Measurements from ENCODE around the gene EXOSC1.
"Not testable (repeated sequence)": the region's sequence is repeated elsewhere in the genome, so short reads cannot be mapped to it uniquely, and the experiment has no call there.

The EXOSC1 gene, protein sequence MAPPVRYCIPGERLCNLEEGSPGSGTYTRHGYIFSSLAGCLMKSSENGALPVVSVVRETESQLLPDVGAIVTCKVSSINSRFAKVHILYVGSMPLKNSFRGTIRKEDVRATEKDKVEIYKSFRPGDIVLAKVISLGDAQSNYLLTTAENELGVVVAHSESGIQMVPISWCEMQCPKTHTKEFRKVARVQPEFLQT

DNA sequence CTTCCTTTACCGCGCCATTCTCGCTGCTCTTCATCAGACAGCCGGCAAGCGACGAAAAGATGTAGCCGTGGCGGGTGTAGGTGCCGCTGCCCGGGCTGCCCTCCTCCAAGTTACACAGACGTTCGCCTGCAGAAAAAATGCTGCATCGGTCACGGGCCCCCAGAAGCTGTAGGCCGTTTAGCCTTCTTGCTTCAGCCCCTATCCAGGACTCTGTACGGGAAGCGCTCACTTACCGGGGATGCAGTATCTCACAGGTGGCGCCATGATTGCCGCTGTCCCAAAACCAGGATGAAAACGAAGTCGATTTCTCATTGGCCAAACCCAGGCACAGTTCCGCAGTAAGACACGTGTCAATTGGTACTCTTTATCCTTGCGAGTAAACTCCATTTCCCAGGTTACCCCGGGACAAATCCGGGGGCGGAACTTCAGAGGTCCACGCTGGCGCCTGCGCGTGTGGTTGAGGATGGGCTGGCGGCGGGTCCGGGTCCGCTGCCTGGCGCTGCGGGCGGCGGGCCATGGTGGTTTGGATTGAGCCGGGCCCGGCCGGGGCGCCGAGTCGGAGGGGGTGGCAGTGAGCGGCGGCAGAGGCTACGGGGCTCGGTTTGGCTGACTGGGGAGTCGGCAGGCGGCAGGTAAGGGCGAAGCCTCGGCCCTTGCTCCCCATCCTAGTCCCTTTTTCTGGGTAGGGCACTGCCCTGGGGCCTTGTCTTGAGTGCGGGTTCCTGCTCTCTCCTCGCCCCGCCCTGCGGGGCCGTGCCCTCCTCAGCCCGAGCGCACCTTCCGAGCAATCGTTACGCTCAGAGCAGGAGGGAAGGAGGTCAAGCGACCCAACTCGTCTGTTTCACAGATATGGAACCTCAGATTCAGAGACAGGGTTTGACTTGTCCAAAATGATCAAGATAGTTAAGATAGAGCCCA lies at the start of gene EXOSC1, which contains the start of gene ZDHHC16:
Gene EXOSC1, minus strand, starts transcription at position 285 of the 918 bp plus-strand sequence. Its CDS starts 21 bp downstream, at position 264.
Gene ZDHHC16, plus strand, starts transcription at position 454 of the 918 bp plus-strand sequence. CDS start 5,501 bp downstream, outside the sequence.
- DNase-seq (ENCODE audit: low read depth in 3 of 3), result peak; percentile 85 to 92 (median 89)

DNA sequence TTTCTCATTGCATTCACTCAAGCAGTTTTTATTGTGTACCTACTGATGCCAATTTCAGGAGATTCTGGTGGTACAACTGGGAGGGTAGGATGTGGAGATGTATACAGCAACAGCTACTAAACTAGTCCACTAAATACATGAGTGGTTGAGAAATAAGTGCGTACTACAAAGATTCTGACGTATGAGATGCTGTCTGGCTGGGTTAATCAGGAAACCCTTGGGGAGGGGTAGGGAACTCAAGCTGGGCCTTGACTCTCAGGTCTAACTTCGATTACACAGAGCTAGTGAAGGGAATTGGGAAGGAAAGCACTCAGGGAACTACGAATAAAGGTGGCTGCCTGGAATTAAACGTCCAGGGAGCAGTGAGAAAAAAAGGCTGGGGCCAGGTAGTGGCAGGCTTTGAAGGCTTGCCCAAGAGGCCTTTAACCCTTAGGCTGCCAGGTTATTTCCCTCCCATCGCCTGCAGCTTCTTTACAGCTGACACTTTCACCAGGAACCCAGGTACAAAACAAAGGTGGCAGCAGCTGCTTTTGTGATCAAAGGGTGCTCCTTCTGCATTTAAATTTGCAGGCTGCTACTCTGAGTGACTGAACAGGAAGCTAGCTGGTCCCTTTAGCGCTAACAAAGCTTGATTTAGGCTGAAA lies 49.2 kb upstream of the EXOSC1 start:
- DNase-seq (ENCODE audit: low read depth in 3 of 3), result no peak

DNA sequence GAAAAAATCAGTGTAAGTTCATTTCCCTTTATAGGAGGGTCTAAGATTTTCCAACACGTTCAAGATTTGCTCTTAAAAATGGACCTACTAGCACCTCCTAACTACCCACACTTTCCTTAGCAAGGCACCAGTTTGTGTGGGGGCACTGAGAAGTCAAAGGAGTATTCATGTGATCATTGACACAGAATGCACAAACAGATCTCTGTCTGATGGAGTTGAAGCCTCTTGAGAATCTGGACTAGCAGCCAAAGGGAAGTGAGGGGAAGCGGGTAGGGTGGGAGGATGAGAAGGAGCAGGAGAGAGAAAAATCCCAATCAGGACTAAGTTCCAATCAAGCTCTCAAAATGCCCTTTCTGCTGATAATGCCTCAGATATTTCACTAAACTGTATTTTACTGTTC lies 48.3 kb upstream of the EXOSC1 start:
- no peak for DNase-seq (ENCODE audit: low read depth in 3 of 3)

DNA sequence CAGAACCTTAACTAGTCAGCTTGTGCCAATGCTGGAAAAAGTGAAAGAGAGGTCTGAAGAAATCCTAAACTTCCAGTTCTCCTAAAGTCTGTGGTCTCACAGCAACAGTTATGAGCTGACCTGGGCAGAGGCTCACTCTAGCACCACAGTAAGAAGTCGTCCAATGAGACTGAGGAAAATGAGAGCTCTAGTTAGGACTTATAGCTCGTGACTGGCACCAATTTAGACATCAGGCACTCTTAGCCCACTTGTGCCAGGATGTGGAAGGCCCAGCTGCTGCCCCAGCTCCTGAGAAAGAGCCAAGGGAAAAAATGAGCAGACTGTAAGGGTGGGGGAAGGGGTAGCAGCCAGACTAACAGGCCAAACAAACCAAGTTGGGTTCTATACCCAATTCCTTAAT lies 44.8 kb upstream of the EXOSC1 start:
- no peak for DNase-seq (ENCODE audit: low read depth in 3 of 3)

DNA sequence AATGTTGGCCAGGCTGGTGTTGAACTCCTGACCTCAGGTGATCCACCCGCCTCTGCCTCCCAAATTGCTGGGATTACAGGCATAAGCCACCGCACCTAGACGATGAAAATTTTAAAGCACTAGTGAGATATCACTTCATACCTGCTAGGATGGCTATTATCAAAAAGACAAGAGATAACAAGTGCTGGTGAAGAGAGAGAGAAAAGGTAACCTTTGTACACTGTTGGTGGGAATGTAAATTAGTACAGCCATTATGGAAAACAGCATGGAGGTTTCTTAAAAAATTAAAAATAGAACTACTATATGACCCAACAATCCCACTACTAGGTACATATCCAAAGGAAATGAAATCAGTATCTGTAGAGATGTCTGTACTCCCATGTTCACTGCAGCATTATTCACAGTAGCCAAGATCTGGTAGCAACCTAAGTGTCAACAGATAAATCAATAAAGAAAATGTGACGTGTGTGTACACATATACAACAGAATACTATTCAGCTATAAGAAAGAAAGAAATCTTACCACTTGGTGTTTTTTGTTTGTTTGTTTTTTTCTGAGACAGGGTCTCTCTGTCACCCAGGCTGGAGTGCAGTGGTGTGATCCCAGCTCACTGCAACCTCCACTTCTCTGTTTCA lies 40.0 kb upstream of the EXOSC1 start:
- DNase-seq (ENCODE audit: low read depth in 3 of 3), result no peak

DNA sequence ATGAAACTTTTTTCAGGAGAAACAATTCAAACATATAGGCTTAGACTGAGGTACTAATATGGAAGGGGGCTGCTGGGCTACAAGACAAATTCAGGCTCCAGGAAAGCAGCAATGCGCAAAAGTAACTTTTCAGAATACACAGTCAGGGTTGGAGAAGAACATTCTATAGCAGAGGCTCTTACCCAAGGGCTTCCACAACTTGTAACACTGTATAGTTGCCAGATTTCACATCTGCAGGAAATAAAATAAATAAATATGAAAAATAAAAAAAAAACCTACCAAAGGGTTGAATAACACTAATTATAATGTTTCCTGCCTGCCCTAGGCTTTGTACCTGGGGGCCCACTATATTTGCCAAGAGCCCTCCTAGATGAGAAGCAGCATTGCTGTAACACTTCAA lies 38.1 kb upstream of the EXOSC1 start:
- no peak for DNase-seq (ENCODE audit: low read depth in 3 of 3)

DNA sequence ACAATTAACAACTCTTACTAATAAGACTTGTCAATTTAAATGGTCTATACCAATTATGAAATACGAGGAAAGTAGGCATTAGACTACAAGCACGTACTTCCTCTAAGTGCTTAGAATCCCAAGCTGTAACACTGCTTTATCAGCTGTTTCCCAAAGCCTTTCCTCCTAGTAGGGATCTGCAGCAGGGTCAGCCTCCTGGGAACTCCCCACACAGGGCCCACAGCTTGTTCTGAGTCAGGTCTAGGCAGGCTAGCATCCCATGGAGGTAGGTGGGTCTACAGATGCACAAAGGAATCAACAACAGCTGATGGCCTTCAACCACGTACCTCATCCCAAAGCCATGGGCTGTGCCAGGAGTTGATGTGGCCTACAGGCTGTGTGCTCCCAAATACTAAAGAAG lies 37.7 kb upstream of the EXOSC1 start:
- DNase-seq (ENCODE audit: low read depth in 3 of 3), result no peak

DNA sequence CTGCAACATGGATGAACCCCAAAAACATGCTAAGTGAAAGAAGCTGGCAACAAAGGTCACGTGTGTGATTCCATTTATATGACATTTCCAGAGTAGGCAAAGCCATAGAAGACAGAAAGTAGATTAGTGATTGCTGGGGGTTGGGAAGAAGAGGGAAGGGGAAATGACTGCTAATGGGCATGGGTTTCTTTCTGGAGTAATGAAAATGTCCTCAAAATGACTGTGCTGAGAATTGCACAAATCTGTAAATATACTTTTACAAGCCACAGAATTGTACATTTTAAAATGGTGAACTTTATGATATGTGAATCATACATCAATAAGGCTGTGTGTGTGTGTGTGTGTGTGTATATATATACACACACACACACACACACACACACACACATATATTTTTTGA lies 36.6 kb upstream of the EXOSC1 start:
- no peak for DNase-seq (ENCODE audit: low read depth in 3 of 3)

DNA sequence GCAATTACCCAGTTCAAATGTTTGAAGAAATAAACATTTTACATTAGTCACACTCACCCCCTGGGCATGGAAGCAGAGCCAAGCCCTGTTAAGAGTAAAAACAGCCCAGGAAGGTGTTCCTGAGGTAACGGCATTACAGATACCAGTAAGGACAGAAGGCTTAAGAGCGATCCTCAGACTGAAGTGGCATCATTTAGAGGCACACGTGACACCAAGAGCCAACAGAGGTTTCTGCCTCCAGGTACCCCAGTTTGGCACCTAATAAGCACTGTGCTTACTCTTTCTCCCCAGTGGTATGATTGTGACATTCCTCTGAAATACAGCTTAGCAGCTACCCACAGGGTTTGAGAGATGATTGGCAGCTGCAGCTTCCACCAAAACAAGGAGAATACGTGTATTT lies 35.3 kb upstream of the EXOSC1 start:
- DNase-seq (ENCODE audit: low read depth in 3 of 3), result no peak

DNA sequence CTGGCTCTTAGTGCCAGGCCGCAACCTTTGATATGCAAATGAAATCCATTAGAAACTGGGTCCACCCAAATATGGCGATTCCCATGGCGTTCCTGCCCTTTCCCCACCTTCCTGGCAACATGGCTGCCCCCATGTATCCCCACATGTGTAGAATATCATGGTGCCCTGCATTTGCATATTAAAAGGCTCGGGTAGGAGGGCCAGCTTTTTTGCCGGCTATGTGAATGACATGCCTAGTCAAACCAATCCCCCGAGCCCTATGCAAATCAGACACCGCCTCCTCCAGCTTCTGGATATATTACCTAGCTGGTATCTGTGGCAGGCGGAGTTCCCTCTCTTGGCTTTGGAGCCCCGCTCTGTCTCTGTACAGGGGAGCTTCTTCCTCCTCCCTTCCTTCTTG lies 34.1 kb upstream of the EXOSC1 start:
- no peak for DNase-seq (ENCODE audit: low read depth in 3 of 3)

DNA sequence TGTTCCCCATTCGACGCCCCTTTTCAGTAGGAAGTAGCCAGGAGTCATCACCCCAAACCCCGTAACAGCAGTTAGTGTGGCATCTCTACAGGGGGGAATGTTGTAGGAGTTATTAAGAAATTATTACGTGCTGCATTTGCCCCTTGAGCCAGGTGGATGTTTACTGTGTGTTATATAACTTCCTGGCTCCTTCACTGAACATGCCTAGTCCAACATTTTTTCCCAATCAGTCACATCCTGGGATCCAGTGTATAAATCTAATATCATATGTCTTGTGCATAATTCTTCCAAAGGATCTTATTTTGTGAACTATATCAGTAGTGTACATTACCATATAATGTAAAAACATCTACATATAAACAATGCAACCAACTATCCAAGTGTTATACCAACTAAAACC lies 33.6 kb upstream of the EXOSC1 start:
- DNase-seq (ENCODE audit: low read depth in 3 of 3), result not testable (repeated sequence)

DNA sequence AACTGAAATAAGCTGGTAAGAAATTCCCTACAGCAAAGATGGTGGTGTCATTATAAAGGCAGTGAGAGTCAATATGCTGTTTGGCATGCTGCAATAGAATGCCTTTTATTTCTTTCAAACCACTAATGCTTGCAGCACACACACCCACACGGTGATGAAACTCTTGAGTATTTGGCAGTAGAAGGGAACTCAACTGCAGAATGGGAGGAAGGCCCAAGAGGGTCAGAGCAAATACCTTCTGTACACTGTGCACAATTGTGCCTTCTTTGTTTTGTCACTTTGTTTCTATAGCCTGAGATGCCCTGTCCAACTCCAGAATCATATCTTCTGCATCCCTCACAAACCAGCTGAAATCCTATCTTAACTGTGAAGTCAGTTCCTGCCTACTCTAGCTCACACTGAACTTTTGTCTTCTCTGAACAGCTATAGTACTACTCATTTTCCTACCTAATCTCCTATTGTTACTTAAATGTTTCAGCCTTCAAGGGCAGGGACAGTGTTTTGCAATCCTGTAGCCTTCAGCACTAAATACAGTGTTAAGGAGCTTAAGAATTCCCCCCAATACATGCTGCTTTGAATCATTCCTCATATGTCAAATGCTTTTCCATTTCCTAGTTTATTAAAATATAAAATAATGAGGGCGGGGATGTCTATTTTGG lies 30.3 kb upstream of the EXOSC1 start:
- no peak for DNase-seq (ENCODE audit: low read depth in 3 of 3)

DNA sequence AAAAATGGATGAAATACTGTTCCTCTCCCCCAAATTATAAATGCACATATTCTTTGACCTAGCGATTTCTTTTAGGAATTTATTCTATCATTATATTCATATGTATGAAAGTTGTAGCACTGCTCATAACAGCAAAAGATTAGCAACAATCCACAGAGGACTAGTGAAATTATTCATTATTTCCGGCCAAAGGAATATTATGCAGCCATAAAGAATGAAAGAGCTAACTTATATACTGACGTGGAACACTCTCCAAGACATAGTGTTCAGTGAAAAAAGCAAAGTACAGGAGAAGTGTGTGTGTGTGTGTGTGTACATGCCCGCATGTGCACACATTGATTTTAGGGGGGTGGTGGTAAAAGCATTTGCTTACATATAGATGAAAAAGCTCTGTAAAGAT lies 29.1 kb upstream of the EXOSC1 start:
- DNase-seq (ENCODE audit: low read depth in 3 of 3), result no peak

DNA sequence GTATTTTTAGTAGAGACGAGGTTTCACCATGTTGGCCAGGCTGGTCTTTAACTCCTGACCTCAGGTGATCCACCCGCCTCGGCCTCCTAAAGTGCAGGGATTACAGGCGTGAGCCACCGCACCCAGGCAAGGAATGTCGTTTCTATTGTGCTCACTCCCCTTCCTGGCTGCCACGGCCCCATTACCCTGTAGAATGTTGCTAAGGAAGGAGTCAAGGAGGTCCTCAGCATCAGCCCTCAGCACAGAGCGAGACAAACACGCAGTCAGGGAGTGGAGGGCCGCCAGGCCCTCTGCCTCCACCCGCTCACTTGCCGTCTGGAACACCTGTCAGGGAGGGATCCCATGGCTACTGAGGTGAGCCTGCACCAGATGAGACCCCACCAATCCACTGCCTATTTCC lies 23.0 kb upstream of the EXOSC1 start:
- not testable (repeated sequence) for DNase-seq (ENCODE audit: low read depth in 3 of 3)

DNA sequence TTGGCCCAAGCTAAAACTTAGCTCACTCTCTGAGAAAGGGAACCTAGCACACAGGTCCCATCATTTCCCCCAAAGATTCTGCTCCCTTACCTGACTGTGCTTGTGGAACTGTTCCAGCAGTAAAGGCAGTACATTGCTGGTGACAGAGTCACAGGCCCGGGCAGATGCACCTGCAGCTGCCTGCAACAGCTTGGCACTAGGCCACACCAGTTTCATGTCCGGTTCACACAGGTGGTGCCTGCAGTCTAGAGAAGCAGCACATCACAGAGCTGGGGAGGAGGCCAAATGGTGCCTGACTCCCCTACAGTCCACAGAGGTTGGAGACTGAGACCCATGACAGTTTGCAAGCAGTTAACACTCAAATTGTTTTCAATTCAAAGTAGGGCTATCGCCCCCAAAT lies 22.4 kb upstream of the EXOSC1 start:
- no peak for DNase-seq (ENCODE audit: low read depth in 3 of 3)

DNA sequence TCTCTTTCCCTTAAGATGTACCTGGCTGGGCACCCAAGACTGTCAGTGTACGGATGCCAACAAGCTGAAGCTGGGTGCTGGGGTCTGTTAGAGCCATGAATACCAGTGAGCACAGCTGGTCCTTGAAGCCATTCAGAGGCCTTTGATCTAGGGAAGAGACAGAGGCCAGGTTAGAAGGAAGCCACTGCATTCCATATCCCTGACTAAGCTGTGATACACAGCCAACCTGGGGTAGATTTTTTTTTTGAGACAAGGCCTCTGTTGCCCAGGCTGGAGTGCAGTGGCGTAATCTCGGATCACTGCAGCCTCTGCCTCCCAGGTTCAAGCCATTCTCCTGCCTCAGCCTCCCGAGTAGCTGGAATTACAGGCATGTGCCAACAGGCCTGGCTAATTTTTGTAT lies 20.9 kb upstream of the EXOSC1 start:
- no peak for DNase-seq (ENCODE audit: low read depth in 3 of 3)

DNA sequence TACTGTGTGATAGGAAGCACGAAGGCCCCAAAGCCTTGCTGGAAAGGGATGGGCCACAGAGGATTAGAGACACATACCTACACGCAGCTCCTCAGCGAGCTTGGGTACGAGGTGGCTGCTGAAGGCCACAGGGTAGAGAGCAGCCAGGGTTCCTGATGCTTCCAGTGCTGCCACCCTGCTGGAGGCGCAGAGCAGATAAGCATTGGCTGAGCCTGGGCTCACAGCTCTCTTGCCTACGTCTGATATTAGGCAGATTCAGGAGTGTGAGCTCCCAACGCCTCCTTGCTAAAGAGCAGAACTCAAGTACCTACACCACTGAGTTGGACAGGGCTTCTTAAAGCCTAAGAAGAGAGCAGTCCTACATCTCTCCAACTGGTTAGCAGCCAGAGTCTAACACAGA lies 20.2 kb upstream of the EXOSC1 start:
- no peak for DNase-seq (ENCODE audit: low read depth in 3 of 3)

DNA sequence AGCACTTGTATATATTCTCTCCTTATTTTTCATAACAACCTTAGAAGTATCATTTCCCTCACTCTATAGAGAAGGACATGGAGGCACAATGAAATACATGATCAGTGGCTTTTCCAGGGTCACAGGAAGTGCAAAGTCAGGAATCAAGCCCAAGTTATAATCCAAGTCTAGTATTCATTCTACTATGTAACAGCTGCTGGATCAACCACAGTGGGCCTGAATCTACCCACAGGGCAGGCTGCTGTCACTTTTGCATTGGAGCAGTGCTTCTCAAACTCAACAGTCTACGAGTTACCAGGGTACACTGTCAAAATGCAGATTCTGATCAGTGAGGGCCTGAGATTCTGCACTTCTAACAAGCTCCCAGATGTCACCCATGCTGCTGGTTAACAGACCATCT lies 18.4 kb upstream of the EXOSC1 start:
- DNase-seq (ENCODE audit: low read depth in 3 of 3), result no peak

DNA sequence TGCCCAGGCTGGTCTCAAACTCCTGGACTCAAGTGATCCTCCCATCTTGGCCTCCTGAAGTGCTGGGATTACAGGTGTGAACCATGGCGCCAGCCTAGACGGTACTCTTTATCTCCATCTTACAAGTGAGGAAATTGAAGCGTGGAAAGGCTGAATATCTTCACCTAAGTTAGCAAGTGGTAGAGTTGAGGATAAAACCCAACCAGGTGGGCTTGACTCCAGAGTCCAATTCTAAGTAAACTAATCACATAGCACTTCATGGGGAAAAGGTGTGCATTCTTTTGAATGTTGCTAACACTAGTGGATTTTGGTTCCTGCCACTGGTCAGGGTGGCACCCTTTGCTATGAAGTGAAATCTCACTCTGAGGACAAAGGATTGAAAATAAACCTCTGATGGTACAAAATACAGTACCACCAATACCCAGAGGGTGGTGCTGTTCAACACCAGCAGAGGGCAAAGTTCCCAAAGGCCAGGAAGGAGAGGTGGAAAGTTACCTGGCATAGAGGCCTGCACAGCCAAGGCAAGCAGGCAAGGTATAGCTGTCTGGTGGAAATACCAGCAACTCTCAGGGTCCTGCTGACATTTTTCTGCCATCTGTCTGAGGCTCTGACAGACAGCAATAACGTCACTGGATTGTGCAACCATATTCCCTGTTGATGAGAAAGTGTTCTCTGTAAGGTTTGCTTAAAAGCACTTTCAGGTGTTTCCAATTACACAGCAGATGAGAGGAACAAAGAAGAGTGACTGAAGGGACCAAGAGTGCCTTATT lies 17.7 kb upstream of the EXOSC1 start:
- no peak for DNase-seq (ENCODE audit: low read depth in 3 of 3)

DNA sequence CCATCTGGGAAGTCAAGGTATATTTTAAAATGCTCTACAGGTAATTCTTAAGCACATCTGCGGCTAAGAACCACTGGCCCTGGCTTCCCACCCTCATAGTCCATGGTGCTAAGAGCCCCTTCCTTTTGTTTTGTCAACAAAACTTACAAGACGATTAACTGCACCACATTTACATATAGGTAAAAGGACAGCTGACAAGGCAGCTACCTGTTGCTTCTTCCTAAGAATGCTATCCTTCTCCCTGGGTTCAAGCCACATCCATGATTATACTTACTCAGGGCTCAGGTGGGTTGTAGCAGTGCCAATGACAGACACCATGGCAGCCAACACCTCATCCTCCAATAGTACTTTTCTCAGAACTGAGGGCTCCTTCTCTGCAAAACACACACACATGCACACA lies 16.5 kb upstream of the EXOSC1 start:
- no peak for DNase-seq (ENCODE audit: low read depth in 3 of 3)

DNA sequence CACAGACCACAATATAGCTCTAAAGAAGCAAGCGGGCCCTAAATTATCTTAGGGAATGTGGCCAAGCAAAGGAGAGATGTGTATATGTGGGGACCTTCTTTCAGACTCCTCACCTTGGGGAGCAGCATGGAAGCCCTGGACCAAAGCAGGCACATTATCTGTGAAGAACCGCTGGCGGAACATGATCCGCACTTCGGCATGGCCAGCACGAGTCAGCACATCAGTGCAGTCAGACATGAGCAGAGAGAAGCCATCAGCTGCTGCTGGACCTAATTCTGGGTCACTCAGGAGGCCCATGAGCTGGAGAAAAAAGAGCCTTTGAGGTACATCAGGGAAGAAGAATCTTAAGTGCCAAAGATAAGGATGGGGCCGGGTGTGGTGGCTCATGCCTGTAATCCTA lies 14.1 kb upstream of the EXOSC1 start:
- no peak for DNase-seq (ENCODE audit: low read depth in 3 of 3)

Measured in stimulated activated CD4-positive, alpha-beta T cell treated with anti-CD3 and anti-CD28 coated beads, TNF-alpha, amount 100 ng/mL, for 48 hours (primary cell).